ENCODE measurements around the gene PDIA4. TPM values are rescaled to one million over a fixed set of nuclear protein-coding genes. Genes with fewer than 3 reads are reported as not detected.
"Not testable (repeated sequence)": the region's sequence is repeated elsewhere in the genome, so short reads cannot be mapped to it uniquely, and the experiment has no call there.

Gene PDIA4, protein sequence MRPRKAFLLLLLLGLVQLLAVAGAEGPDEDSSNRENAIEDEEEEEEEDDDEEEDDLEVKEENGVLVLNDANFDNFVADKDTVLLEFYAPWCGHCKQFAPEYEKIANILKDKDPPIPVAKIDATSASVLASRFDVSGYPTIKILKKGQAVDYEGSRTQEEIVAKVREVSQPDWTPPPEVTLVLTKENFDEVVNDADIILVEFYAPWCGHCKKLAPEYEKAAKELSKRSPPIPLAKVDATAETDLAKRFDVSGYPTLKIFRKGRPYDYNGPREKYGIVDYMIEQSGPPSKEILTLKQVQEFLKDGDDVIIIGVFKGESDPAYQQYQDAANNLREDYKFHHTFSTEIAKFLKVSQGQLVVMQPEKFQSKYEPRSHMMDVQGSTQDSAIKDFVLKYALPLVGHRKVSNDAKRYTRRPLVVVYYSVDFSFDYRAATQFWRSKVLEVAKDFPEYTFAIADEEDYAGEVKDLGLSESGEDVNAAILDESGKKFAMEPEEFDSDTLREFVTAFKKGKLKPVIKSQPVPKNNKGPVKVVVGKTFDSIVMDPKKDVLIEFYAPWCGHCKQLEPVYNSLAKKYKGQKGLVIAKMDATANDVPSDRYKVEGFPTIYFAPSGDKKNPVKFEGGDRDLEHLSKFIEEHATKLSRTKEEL
- total RNA-seq, result 100 to 1,000 TPM; 124 to 134 (median 131) TPM

DNA sequence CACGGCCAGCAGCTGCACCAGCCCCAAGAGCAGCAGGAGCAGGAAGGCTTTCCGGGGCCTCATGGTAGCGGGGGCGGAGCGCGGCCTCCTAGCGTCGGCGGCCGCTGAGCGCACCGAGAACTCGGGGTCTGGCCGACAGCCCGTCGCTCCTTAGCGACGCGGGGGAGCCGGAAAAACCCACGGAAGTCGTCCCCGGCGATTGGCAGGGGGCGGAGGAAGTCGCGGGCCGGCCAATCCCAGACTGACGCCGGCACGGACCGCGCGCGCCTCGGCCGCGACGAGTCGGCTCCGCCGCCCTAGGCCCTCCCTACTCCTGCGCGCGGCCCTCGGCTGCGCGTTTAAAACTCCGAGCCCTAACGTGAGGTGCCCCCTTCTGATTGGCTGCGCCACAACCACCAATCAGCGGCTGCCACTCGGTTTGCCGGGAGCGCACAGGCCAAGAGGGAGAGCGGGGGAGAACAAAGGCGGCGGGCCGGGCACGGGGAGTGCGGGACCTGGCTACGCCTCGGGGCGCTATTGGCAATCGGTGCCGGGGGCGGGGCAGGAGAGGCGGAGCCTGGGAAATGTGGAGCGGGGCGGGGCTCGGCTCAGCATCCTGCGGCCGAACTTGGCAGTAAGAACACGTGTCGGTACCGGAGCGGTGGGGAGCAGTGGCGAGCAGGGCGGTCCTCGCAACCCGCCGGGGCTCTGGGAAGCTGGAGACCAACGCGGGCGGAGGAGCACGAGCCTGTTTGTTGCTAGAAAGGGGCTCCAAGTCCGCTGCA, at the start of gene PDIA4:
TSS of gene PDIA4 (minus strand) at position 160 of the 764 bp plus-strand sequence. CDS start at position 63, 97 bp downstream.
- no peaks in the 10 kb centered on the region for H3K27me3 Mint-ChIP-seq (ENCODE audit: low read depth)
- peak; percentile 100 for DNase-seq
- ATAC-seq, result peak; percentile 92 to 93
- H3K4me3 Mint-ChIP-seq, result peak within 1 kb of the TSS; percentile 97
- peaks cover 37% of the 10 kb centered on the region for H3K4me1 Mint-ChIP-seq (ENCODE audit: low read depth)
- no peaks in the 10 kb centered on the region for H3K9me3 Mint-ChIP-seq
- H3K36me3 Mint-ChIP-seq (ENCODE audit: insufficient read depth), result peaks cover 9% of the 10 kb centered on the region

DNA sequence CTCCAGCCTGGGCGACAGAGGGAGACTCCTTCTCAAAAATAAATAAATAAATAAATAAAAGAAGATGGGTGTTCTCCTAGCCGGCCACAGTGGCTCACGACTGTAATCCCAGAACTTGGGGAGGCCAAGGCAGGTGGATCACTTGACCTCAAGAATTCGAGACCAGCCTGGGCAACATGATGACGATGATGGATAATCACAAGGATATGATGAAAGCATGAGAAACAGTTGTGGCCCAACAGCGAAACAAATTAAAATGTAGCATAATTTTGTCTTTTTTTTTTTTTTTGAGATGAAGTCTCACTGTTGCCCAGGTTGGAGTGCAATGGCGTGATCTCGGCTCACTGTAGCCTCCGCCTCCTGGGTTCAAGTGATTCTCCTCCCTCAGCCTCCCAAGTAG, 49.3 kb upstream of the PDIA4 start:
- peaks cover 21% of the 10 kb centered on the region for H3K36me3 Mint-ChIP-seq (ENCODE audit: insufficient read depth)
- no peak overlapping the region for H3K4me3 Mint-ChIP-seq
- DNase-seq, result no peak
- H3K9me3 Mint-ChIP-seq, result no peaks in the 10 kb centered on the region
- ATAC-seq, result no peak
- peaks cover 10% of the 10 kb centered on the region for H3K4me1 Mint-ChIP-seq (ENCODE audit: low read depth)
- no peaks in the 10 kb centered on the region for H3K27me3 Mint-ChIP-seq (ENCODE audit: low read depth)

DNA sequence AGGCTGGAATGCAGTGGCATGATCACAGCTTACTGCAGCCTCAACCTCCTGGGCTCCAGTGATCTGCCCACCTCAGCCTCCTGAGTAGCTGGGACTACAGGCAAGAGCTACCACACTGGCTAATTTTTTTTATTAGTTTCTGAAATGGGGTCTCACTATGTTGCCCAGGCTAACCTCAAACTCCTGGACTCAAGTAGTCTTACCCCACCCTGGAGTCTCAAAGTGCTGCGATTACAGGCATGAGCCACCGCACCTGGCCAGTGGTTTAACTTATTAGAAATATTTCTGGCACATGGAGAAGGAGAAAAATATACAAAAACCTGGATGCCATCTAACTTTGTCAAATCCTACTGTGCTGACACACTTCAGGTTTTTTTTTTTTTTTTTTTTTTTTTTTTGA, 47.0 kb upstream of the PDIA4 start:
- Mint-ChIP-seq H3K36me3 (ENCODE audit: insufficient read depth) (peaks cover 19% of the 10 kb centered on the region), H3K4me3 (no peak overlapping the region), H3K9me3 (no peaks in the 10 kb centered on the region)

DNA sequence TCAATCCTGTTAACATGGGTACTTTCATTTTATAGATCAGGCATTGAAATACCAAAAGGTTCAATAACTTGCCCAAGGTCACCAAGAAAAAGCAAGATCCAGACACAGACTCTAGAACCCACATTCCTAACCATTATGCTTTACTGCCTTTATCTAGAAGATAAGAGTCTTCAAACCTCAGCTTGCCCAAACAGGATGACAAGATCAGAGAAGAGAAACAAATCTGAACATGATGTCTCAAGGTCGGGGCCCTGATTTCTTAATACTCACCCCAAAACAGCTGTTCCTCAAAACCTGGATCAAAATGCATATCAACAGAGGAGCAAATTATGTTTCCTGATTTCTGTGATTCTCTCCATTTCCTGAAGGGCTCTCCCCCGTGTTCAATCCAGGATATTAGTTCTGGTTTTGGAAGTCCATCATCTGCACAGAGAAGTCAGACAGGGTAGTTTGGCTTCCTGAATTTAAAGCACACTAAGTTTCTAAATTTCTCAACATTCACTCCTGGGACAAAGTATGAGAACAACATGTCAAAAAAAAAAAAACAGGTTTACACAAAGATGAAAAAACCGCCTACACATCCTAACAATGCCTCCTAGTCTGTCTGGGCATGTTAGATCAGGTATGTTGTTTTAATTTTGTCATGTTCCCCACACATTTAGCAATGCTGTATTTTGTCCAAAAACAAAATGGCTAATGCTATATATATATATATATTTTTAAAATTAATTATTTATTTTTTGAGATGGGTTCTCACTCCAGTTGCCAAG, 46.0 kb upstream of the PDIA4 start:
- Mint-ChIP-seq H3K4me3 (no peak overlapping the region), H3K9me3 (no peaks in the 10 kb centered on the region), H3K36me3 (ENCODE audit: insufficient read depth) (peaks cover 18% of the 10 kb centered on the region), H3K4me1 (ENCODE audit: low read depth) (peaks cover 9% of the 10 kb centered on the region), H3K27me3 (ENCODE audit: low read depth) (no peaks in the 10 kb centered on the region)
- DNase-seq, result no peak
- no peak for ATAC-seq

More for the DNA sequence above, 47.0 kb upstream of the PDIA4 start:
- Mint-ChIP-seq H3K27me3 (ENCODE audit: low read depth) (no peaks in the 10 kb centered on the region), H3K4me1 (ENCODE audit: low read depth) (peaks cover 9% of the 10 kb centered on the region)
- no peak for DNase-seq
- ATAC-seq, result no peak

DNA sequence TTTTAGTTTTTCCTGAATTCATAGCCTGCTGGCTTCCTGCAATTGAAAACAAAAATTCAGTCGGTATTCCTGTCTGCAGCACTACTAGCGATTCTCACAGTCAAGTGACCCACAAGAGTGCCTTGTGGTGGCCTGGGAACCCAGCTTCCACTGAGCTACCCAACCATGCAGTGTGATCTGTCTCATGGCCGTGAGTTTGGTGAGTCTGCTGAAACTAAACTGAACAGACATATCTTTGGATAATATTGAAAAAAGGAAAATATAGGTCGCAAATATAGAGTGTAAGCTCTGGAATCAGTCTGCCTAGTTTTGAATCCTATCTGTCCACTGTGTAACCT, 44.1 kb upstream of the PDIA4 start:
- H3K4me1 Mint-ChIP-seq (ENCODE audit: low read depth), result peaks cover 9% of the 10 kb centered on the region
- no peaks in the 10 kb centered on the region for H3K9me3 Mint-ChIP-seq
- H3K36me3 Mint-ChIP-seq (ENCODE audit: insufficient read depth), result peaks cover 21% of the 10 kb centered on the region
- no peak overlapping the region for H3K4me3 Mint-ChIP-seq
- ATAC-seq (no peak), DNase-seq (no peak)
- H3K27me3 Mint-ChIP-seq (ENCODE audit: low read depth), result no peaks in the 10 kb centered on the region

DNA sequence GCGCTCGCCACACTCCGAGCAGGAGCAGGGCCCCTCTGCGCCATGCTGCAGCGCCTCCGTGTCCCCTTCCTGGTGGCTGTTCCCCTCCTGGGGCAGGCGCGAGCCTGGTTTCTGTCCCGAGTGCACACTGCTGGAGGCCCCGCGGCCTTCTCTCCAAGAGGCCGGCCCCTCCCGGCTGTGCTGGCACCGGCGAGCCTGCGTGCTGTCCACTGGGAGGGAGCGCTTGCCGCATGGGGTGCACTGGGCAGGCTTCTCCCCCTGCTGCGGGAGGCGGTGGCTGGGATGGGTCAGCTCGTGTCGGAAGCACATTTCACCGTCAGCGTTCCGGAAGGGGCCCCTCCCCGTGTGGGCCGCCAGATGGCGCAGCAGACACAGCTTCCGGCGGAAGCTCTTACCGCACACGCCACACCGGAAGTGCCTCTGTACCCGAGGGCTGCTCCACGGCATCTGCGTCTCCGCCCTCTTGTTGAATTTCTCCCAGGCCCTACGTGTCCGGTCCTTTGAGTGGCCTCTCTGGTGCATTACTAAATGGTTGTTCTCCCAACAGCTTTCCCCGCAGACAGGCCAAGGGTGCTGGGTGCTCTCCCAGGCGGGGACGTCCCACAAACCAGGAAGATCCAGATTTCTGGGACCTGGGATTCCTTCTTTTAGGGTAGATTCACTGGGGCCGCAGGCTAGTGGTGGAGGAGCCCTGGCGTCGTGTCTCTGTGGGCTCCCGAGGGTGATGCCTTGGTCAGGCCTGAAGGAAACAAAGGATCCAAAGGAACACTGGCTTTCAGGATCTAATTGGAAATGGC, 43.5 kb upstream of the PDIA4 start:
- DNase-seq (peak; percentile 43), ATAC-seq (peak; percentile 82 to 87)
- Mint-ChIP-seq H3K9me3 (no peaks in the 10 kb centered on the region), H3K4me1 (ENCODE audit: low read depth) (peaks cover 9% of the 10 kb centered on the region), H3K4me3 (peak overlapping the region; percentile 61), H3K27me3 (ENCODE audit: low read depth) (no peaks in the 10 kb centered on the region), H3K36me3 (ENCODE audit: insufficient read depth) (peaks cover 18% of the 10 kb centered on the region)

DNA sequence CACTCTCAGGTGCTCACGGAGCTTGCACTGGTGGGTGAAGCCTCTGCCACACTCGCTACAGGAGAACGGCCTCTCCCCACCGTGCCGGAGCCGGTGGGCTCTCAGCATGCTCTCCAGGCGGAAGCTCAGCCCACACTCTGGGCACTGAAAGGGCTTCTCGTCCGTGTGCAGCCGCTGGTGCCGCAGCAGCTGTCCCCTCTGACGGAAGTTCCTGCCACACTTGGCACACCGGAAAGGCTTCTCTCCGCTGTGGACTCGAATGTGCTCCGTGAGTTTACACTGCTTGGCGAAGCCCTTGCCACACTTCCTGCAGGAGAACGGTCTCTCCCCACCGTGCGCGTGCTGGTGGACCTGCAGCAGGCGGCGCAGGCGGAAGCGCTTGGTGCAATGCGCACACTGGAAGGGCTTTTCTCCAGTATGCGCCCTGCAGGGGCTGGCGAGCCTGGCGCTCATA, 42.9 kb upstream of the PDIA4 start:
- DNase-seq (no peak), ATAC-seq (no peak)
- Mint-ChIP-seq H3K4me3 (no peak overlapping the region), H3K9me3 (no peaks in the 10 kb centered on the region), H3K27me3 (ENCODE audit: low read depth) (no peaks in the 10 kb centered on the region), H3K36me3 (ENCODE audit: insufficient read depth) (peaks cover 15% of the 10 kb centered on the region), H3K4me1 (ENCODE audit: low read depth) (peaks cover 6% of the 10 kb centered on the region)

DNA sequence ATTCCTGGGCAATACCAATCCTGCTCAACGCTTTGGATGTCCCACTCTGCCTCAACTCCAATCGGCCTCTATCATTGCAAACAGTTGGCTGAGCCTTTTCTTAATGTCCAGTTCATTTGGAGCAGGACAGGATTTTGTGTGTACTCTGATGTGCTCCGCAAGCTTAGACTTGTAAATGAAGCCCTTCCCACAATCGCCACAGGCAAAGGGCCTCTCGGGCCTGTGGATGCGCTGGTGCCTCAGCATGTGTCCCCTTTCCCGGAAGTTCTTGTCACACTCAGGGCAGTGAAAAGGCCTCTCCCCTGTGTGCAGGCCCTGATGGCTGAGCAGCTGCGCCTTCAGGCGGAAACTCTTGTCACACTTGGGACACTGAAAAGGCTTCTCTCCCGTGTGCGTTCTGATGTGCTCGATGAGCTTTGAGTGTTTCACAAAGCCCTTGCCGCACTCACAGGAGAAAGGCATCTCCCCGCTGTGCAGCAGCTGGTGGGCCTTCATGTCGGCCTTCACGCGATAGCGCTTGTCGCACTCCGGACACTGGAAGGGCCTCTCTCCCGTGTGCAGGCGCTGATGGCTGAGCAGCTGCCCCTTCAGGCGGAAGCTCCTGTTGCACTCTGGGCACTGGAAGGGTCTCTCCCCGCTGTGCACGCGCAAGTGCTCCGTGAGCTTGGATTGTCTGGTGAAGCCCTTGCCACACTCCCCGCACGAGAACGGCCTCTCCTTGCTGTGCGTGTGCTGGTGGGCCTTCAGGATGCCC, 42.2 kb upstream of the PDIA4 start:
- ATAC-seq (no peak), DNase-seq (no peak)
- Mint-ChIP-seq H3K4me3 (no peak overlapping the region), H3K27me3 (ENCODE audit: low read depth) (no peaks in the 10 kb centered on the region), H3K9me3 (no peaks in the 10 kb centered on the region), H3K4me1 (ENCODE audit: low read depth) (peaks cover 6% of the 10 kb centered on the region), H3K36me3 (ENCODE audit: insufficient read depth) (peaks cover 15% of the 10 kb centered on the region)

DNA sequence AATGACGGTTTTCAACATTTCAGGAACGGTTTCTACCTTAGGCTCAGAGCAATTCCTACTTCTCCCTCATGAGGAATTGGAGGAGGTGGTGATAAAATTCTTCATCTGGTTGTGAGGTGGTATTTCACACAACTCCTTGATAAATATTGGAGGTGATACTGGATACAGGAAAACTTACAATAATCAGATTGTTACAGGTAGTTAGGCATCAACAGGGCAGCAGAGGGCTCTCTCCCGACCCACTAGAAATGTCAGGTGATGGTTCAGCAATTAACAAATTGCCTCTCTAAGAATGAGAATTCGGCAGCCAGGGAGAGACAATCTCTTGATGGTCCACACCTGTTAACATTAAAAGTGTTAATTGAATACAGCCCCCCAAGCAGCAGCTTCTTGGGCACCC, 39.6 kb upstream of the PDIA4 start:
- Mint-ChIP-seq H3K27me3 (ENCODE audit: low read depth) (no peaks in the 10 kb centered on the region), H3K36me3 (ENCODE audit: insufficient read depth) (peaks cover 11% of the 10 kb centered on the region), H3K4me1 (ENCODE audit: low read depth) (peaks cover 3% of the 10 kb centered on the region), H3K9me3 (no peaks in the 10 kb centered on the region), H3K4me3 (no peak overlapping the region)
- no peak for DNase-seq
- no peak for ATAC-seq

DNA sequence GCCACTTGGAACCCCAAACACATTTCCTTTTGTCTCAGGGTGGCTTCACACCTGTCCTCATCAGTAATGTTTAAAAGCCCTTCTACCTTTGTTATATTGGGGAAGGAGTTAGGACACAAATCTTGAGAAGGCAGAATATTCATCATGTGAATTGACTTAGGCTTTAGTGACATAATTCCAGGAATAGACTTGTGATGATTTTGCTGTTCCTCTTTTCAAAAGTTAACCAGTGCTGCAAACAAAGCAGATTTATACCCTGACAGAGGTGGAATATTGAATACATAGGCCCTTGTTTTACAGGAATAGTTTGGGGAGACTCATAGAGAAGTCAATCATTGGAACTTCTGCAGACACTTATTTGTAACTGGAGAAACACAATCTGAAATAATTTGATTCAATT, 35.2 kb upstream of the PDIA4 start:
- no peak for ATAC-seq
- Mint-ChIP-seq H3K4me3 (no peak overlapping the region), H3K27me3 (ENCODE audit: low read depth) (no peaks in the 10 kb centered on the region)

DNA sequence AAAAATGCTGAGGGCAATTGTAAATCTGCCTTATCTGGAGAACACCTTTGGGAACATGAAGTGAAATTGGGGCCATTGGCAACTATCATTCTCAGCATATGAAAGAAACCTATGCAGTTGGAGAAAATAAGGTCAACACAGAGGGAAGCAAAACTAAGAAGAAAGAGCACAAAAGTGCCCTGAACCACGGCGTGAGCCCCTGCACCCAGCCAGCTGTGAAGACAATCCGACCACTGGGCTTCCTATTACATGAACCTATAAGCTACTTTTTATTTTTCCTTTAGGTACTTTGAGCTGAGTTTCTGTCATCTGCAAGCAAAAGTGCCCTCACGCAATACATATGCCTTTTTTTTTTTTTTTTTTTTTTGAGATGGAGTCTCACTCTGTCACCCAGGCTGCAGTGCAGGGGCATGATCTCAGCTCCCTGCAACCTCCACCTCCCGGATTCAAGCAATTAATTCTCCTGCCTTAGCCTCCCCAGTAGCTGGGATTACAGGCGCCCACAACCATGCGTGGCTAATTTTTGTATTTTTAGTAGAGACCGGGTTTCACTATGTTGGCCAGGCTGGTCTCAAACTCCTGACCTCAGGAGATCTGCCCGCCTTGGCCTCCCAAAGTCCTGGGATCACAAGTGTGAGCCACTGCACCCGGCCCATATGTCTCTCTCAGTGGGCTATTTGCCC, 34.1 kb upstream of the PDIA4 start:
- DNase-seq; H3K27me3 Mint-ChIP-seq (ENCODE audit: low read depth); H3K4me3 Mint-ChIP-seq; H3K36me3 Mint-ChIP-seq (ENCODE audit: insufficient read depth); H3K4me1 Mint-ChIP-seq (ENCODE audit: low read depth); ATAC-seq; H3K9me3 Mint-ChIP-seq: not testable (repeated sequence)

More for the DNA sequence above, 35.2 kb upstream of the PDIA4 start:
- Mint-ChIP-seq H3K9me3 (no peaks in the 10 kb centered on the region), H3K36me3 (ENCODE audit: insufficient read depth) (peaks cover 4% of the 10 kb centered on the region), H3K4me1 (ENCODE audit: low read depth) (no peaks in the 10 kb centered on the region)
- DNase-seq, result no peak

DNA sequence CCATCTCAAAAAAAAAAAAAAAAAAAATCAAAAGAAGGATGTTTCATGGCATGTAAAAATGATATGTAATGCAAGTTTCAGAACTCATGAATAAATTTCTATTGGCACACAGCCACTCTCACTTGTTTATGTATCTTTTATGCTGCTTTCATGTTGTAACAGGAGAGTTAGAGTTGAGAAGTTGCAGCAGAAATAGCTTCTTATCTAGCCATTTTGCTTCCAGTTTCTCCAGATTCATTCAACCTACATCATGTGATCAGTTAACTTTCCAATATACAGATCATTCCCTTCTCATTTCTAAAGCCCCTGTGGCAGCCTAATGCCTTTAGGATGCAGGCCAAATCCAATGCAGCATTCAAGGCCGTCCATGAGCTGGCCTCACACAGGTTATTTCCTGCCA, 31.9 kb upstream of the PDIA4 start:
- DNase-seq, result no peak
- H3K4me1 Mint-ChIP-seq (ENCODE audit: low read depth), result no peaks in the 10 kb centered on the region
- H3K4me3 Mint-ChIP-seq, result no peak overlapping the region
- H3K27me3 Mint-ChIP-seq (ENCODE audit: low read depth), result no peaks in the 10 kb centered on the region
- H3K36me3 Mint-ChIP-seq (ENCODE audit: insufficient read depth), result no peaks in the 10 kb centered on the region
- H3K9me3 Mint-ChIP-seq, result no peaks in the 10 kb centered on the region
- ATAC-seq, result no peak
